ENCODE results near the gene CCKAR.

Gene CCKAR

DNA sequence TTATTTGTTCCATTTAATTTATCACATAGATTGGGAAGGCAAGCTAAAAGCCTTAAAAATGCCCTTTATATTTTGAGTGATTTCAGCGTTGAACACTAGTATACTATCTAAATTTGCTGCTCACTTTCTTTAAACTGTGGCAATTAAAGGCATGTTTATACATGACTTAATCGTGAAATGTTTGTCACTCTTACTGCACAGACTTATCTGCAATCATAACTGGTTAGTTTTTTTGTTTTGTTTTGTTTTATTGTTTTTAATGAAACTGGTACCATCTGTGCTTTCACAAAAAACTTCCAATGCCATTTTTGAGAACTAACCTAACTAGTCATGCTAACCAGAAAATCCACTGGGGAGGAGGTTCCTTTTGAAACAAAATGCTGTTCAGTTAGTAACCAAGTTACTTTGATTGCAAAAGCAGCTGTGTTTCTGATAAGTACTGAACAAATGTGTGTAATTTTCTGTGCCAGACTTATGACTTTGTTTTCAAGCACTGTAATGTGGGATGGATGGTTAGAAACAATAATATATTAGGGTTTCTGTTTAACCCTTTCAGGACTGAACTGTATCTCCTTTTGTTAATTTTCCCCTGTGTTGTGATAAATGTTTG, 56.1 kb downstream of the CCKAR start:
- TF ChIP-seq, protein P1, sequence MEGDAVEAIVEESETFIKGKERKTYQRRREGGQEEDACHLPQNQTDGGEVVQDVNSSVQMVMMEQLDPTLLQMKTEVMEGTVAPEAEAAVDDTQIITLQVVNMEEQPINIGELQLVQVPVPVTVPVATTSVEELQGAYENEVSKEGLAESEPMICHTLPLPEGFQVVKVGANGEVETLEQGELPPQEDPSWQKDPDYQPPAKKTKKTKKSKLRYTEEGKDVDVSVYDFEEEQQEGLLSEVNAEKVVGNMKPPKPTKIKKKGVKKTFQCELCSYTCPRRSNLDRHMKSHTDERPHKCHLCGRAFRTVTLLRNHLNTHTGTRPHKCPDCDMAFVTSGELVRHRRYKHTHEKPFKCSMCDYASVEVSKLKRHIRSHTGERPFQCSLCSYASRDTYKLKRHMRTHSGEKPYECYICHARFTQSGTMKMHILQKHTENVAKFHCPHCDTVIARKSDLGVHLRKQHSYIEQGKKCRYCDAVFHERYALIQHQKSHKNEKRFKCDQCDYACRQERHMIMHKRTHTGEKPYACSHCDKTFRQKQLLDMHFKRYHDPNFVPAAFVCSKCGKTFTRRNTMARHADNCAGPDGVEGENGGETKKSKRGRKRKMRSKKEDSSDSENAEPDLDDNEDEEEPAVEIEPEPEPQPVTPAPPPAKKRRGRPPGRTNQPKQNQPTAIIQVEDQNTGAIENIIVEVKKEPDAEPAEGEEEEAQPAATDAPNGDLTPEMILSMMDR (conservative IDR thresholded peaks at IDR 0.05; ENCODE audit: low read depth, low read length) = no peak
- H3K4me3 ChIP-seq (ENCODE audit: low read depth, low read length) = no peak overlapping the region
- peak; percentile 57 for DNase-seq (ENCODE audit: low read depth)

DNA sequence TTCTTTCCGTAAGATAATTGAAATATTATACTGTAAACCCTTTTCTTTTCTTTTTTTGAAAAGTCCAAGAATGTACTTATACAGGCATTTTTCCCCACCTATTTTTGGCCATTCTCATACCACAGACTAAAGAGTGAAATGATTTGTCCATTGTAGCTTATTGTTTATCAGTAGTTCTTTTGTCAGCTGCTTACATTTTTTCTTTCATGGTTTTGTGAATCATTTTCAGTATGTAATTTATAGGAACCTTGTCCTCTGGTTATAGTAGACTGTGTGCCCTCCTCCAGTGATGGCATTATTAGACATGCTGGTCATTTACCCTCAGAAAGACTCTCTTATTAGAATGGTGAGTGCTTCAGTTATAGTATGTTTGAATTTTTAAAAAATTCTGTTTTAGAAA, 56.7 kb downstream of the CCKAR start:
- no peak overlapping the region for H3K4me3 ChIP-seq (ENCODE audit: low read depth, low read length)
- peak; percentile 32 for DNase-seq (ENCODE audit: low read depth)
- TF ChIP-seq, protein P1 (conservative IDR thresholded peaks at IDR 0.05; ENCODE audit: low read depth, low read length) = no peak

DNA sequence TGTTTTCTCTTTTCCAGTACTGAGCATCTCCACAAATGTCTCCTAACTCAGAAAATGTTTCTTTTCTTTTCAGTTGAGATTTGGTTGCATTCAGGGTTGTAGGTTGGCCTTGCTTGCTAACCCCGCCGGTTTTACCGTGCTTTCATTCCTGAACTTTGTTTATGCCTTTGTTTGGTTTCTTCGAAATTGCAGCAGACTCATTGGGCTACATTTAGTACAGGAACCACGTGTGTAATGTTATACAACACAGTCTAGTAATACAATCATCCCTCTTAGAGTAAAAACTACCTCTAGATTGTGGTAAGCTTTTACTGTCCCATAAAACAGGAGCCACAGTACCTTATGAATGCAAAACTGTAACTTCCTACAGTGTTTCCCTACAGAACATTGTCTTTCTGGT, 57.9 kb downstream of the CCKAR start:
- no peak overlapping the region for H3K4me3 ChIP-seq (ENCODE audit: low read depth, low read length)
- TF ChIP-seq, protein P1 (conservative IDR thresholded peaks at IDR 0.05; ENCODE audit: low read depth, low read length) = no peak
- DNase-seq (ENCODE audit: low read depth) = no peak

DNA sequence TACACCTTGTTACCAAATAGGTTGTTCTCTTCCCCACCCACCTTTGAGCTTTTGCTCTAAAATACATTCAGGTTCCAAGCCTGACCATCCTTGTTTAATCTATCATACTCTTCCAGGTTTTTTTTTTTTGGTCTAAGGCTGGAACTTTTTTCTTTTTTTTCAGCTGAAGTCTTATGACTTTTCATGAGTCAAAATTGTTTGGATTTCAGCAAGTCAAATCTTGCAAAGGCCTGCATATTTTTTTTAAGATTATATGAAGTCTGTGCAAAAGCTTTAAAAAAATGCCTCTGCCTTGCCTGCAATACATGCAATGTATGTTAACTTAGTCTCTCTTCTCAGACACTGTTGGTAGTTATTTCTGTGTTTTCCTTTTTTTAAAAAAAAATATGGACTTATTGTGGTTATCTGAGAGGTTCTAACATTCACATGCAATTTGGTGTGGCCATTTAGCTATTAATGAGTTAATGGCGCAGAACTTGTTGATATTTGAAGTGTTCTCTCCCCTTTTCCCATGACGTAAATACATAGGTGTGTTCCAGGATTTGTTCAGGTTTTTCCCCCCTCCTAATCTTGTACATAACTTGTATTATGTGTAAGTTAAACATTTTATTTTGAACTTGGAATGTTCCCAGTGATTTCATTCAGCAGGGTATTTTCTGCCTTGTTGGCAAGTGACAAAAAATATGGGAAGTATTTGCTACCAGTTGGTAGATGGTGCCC, 58.7 kb downstream of the CCKAR start:
- no peak overlapping the region for H3K4me3 ChIP-seq (ENCODE audit: low read depth, low read length)
- TF ChIP-seq, protein P1 (conservative IDR thresholded peaks at IDR 0.05; ENCODE audit: low read depth, low read length) = no peak
- peak; percentile 24 for DNase-seq (ENCODE audit: low read depth)

All from choroid plexus epithelial cell (primary cell).